Stimulated activated CD4-positive, alpha-beta T cell treated with anti-CD3 and anti-CD28 coated beads, TNF-alpha, amount 100 ng/mL, for 4 hours (primary cell): ENCODE results near the gene GIT1.

ENCODE experiments used
- DNase-seq, 3 experiments: peaks; one replicate each; pipeline ENCODE4 v3.0.0-alpha.2; 2020; ENCODE audit warnings: low read depth in 3 of 3

The GIT1 gene, protein sequence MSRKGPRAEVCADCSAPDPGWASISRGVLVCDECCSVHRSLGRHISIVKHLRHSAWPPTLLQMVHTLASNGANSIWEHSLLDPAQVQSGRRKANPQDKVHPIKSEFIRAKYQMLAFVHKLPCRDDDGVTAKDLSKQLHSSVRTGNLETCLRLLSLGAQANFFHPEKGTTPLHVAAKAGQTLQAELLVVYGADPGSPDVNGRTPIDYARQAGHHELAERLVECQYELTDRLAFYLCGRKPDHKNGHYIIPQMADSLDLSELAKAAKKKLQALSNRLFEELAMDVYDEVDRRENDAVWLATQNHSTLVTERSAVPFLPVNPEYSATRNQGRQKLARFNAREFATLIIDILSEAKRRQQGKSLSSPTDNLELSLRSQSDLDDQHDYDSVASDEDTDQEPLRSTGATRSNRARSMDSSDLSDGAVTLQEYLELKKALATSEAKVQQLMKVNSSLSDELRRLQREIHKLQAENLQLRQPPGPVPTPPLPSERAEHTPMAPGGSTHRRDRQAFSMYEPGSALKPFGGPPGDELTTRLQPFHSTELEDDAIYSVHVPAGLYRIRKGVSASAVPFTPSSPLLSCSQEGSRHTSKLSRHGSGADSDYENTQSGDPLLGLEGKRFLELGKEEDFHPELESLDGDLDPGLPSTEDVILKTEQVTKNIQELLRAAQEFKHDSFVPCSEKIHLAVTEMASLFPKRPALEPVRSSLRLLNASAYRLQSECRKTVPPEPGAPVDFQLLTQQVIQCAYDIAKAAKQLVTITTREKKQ

GRCh38 chr17:29589524-29590410 lies at the start of gene GIT1:
Gene GIT1, minus strand, starts transcription at chr17:29589648. Its CDS starts 270 bp downstream, at chr17:29589378.
- peak in 2 of 3 experiments; percentile 66 to 73 for DNase-seq

GRCh38 chr17:29633886-29634285 lies 44.4 kb upstream of the GIT1 start:
- DNase-seq, result no peak

DNA sequence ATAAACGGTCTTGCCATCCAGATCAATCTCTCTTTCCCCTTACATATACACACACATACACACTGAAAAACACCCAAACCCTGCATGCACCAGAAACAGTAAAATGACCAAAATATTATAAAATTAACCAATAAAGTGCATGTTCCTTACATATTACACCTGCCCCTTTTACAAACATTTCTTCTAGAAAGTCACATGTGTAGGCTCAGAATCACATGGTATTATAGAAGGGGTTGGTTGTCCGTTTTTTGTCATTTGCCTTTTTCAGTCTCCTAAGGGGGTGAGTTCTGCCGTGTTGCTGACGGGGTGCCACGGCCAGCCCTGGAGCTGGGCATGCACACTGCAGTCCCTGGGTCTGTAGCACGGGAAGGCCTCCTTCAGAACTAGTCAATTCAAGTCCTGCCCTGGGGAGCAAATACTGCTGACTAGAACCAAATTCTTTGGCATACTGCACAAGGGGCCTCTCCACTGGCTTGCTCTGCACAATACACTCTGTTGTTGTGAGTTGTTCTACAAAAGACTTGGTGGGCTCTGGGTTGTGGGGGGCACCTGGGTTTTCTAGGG lies 41.3 kb upstream of the GIT1 start:
- DNase-seq, result no peak

GRCh38 chr17:29629839-29630238 lies 40.4 kb upstream of the GIT1 start:
- DNase-seq, result no peak

- DNase-seq, result no peak
Observed at GRCh38 chr17:29628644-29629043, 39.2 kb upstream of the GIT1 start.

GRCh38 chr17:29627951-29628350 lies 38.5 kb upstream of the GIT1 start:
- no peak for DNase-seq

DNA sequence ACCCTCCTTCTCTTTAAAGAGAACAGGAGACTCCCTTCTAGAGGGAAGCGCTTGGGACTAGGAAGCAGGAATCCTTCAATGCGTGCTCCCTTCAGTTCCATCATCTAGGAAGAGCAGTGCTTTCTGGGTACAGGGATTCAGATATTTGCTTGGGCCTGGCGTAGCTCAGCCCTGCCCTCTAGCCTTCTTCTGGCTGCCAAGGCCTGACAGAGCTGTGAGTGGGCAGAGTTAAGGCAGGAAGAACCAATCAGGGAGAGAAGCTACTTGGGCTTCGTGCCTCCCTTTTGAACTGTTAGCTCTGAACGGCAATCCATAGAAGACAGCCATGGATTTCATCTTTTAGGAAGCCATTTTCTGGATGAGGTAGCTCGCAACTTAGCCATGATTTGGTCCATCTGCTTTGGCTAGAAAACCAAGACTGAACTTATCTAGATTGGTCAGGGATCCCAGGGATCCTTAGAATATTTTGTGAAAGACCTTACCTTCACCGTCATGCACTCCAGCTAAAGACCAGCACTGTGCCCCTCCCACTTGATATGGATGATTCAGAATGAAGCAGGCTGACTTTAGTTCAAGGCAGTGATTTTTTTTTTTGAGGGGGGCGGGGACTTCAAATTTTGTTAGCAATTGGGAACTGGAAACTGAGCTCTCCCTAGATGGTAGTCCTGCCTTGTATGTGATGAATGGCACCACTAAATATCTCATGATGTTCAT lies 35.7 kb upstream of the GIT1 start:
- no peak for DNase-seq

GRCh38 chr17:29624586-29624985 lies 35.1 kb upstream of the GIT1 start:
- no peak for DNase-seq

- no peak for DNase-seq
Observed at GRCh38 chr17:29623283-29623647, 33.8 kb upstream of the GIT1 start.

DNA sequence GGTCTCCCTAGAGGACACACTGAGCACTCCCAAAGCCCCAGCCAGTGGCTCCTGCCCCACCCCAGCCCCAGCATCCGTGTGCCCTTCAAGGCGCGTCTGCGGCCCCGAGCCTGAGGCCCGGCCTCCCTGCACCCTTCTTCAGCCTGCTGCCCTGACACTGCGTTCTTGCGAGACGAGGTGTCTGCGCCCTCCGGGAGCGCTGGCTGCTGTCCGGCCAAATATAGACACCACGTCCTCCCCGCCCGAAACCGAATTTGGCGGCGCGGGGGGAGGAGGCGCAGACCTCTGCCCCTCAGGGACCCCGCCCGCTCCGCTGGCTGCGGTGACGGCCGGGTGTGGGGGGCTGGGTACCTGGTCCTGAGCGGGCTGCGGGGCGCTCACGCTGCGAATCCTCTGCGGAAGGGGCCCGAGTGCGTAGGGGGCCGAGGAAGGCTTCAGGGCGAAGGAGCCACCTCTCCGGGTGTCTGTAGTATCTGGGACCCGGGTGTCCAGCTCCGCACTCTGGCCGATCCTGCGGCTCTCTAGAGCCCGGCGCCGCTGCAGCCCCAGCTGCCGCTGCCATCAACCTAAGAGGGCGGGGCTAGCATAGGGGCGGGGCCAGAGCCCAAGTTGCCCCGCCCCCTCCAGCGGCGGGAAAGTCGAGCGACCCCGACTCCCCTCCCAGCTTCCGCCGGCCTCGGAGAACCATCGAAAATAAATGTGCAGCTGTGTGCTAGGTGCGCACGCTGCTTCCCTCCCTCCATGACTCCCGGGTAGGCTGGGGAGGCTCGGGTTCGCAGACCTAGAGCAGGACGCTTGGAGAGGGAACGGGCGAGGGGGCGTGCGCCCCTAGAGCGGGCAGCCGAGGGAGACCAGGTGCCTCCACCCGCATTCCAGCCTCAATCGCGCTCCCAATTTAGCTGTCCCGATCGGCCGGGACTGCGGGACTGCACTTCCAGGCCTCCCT lies 33.2 kb upstream of the GIT1 start, which contains the start of gene CORO6:
CORO6 (minus strand) TSS at position 576 of the 946 bp plus-strand sequence. CDS start 1,491 bp downstream, outside the sequence.
- DNase-seq, result peak in 2 of 3 experiments; percentile 45 to 50

DNA sequence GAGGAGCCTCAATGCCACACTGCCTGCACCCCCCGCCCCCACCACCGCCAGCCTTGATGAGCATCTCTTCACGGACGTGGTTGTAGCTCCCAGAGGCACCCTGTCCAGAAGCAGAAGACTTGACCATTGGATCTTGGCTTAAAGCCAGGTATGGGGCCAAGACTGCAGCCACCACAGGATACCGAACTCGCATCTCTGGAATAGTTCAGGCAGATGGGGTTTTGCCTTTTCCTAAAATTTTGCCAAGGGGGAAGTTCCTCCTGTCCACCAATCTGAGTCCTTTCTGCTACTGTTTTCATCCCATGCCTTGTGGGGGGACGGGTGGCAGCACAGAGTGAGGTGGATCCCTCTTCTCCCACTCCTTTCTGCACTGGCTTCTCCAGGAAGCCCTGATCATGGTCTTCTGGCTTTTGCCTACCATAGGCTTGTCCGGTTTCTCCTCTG lies 32.3 kb upstream of the GIT1 start:
- no peak for DNase-seq

GRCh38 chr17:29620779-29621500 lies 31.5 kb upstream of the GIT1 start:
- DNase-seq, result no peak

- no peak for DNase-seq
Observed at GRCh38 chr17:29620271-29620670, 30.8 kb upstream of the GIT1 start.

DNA sequence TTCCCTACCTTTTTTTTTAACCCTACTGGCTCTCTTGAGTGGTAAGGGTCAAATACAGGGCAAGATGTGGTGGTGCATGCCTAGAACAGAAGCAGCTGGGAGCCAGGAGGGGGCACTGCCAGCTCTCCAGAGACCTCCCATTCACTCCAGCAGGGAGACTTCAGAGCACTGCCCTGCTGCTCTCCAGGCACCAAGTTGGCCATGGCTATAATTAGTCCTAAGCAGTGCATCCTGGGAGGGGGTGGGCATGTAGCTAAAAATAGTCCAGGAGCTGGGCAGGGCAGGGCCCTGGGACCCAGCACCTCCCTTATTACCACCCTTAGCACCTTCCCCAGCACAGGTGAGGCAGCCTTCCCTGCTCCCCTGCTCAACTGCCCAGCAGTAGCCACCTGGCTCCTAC lies 29.8 kb upstream of the GIT1 start:
- DNase-seq, result no peak

GRCh38 chr17:29618272-29619065 lies 29.0 kb upstream of the GIT1 start:
- no peak for DNase-seq

DNA sequence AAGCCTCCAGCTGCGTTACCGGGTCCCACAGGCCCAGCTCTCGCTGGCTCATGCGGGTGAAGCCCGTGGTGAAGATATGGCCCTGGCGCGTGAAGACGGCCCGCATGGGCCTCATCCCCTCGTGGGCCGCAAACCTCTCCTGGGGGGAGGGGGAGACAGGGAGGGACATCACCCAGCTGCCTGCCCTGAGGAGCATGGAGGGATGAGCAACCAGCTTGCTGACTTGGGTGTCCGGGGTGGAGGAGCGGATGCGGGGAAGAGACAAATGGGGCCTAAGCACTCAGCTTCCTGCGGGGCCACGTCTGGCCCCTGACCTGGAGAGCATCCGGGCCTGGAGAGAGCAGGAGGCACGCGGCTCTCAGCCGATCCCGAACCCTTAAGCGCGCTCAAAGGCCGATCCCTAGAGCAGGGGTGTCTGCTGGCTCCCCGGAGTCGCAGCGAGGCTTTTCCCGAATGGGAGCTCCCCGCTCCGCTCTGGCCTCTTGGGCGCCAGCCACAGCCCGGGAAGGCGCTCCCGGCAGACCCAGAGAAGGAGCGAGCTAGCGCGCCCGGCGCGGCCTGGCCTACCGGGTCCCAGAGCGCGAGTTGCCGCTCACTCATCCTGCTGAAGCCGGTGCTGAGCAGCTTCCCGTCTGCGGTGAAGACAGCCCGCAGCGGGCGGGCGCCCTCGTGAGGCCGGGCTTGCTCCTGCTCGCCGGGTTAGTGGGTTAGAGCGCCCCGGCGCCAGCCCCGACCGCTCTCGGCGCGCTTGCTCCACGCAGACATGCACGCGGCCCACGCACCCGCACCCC lies 28.2 kb upstream of the GIT1 start:
- DNase-seq, result peak; percentile 75 to 88 (median 86)

- peak; percentile 83 to 86 (median 84) for DNase-seq
Observed at GRCh38 chr17:29617125-29617480, 27.7 kb upstream of the GIT1 start.
